Measurements from ENCODE around the gene C11orf58.

C11orf58 gene

DNA sequence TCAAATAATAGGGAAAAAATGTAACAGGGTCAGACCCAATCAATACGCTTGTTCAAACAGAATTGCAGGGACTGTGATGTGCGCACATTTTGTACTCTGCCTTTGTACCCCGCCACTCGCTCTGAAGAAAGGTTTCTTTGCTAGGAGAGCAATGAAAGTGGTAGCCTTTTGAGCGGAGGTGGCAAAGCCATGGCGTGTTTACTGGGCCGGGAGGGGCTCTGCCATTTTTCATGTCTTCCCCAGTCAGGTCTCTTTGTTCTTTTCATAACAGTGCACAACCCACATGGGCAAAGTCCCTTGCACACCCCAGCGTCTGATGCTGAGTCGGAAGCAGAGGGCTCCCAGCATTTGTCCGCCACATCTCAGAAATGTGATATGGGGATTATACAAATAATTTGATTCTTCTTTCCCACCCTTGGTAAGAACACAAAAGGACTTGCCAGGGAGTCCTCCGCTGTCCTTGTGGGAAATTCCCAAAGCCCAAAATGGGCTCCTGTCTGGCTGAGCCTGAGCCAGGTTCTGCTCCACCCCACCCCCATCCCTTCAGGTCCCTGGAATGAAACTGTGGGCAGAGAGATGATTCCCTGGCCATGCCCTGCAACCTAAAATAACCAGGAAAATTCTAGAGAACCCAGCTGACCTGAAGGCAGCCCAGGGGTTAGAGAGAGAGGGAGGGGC, 36.6 kb downstream of the C11orf58 start:
- DNase-seq (ENCODE audit: insufficient read length, low spot score): no peak
- no peak for FAIRE-seq
- TF ChIP-seq POLR2AphosphoS5 (IDR thresholded peaks at IDR 0.05; ENCODE audit: low read depth, low read length): no peak
- no peak for TF ChIP-seq SPI1 (IDR thresholded peaks at IDR 0.05; ENCODE audit: low read depth, low read length)
- TF ChIP-seq PAX5 (IDR thresholded peaks at IDR 0.05; ENCODE audit: insufficient read depth, low read length, severe bottlenecking): no peak
- TF ChIP-seq POLR2A (IDR thresholded peaks at IDR 0.05; ENCODE audit: low read depth, low read length): no peak
- TF ChIP-seq TAF1 (IDR thresholded peaks at IDR 0.05; ENCODE audit: low read depth, low read length): no peak
- no peak for TF ChIP-seq POU2F2 (IDR thresholded peaks at IDR 0.05; ENCODE audit: low read depth, low read length)

DNA sequence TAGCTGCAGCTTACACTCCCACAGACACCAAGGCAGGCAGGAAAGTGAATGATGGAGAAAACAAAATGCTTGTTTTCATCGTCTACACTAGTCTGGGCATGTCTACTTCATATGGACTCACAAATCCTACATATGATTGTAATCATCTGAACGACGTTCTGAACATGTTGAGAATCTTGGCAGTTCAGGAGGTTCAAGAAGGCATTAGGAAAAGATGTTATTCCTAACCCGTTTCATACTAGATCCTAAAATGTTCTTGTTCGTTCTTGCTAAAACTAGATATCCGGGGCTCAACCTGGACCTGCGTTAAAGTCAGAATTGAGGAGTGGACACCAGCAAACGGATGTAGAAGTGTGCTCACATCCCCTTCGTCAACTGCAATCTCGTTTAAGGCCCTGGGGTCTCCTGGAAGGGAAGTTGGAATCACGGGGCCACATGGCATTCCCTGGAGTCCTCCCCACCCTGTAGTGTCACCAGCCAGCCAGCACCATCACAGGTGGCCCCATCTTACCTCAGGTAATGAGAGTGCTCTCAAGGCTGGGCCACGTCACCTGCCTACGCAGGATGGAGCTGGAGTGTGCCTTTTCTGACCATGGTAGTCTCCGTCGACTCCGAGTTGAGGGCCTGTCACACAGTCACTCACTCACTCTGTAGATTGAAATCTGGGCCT, 37.3 kb downstream of the C11orf58 start:
- no peak for FAIRE-seq
- TF ChIP-seq POU2F2 (IDR thresholded peaks at IDR 0.05; ENCODE audit: low read depth, low read length) (no peak), PAX5 (IDR thresholded peaks at IDR 0.05; ENCODE audit: insufficient read depth, low read length, severe bottlenecking) (no peak), POLR2AphosphoS5 (IDR thresholded peaks at IDR 0.05; ENCODE audit: low read depth, low read length) (no peak), TAF1 (IDR thresholded peaks at IDR 0.05; ENCODE audit: low read depth, low read length) (no peak), POLR2A (IDR thresholded peaks at IDR 0.05; ENCODE audit: low read depth, low read length) (no peak), SPI1 (IDR thresholded peaks at IDR 0.05; ENCODE audit: low read depth, low read length) (no peak)
- DNase-seq (ENCODE audit: insufficient read length, low spot score): no peak

DNA sequence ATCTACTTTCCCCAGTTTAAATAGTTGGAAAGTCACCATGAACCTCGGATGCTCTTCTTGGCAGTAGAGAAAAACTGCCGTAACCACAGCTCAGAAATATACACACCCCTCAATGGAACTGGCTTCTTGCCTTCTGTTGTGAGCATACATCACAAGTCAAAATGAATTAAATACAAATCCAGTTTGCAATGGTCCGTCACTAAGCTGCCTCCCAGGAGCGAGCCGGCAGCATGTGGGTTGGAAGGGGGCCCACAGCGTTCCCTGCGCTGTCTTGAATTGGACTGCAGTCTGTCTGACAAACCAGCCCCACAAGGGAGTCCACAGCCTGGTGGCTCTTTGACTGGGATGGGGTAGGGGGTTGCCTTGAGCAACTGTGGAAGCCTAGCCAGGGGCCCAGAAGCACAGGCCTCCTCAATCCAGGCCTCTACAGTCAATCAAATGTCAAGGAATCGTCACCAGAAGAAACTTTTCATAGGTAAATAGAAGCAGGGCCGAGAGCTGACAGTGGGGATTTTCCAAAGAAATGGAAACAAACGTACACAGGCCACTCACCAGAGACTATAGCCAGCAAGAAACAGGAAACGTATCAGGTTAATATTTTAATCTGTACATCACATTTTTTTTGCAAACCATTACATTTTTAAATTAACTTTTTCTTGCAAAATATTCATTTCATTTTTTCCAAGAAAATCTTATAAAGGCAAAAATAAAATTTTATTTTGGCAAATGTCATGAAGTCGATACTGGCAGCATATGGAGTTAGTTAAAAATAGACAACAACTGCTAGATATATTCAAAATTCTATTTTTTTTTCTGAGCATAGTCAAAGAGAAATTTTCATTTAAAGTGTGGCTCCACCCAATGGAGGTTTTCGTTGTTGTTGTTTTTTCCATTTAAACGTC, 38.5 kb downstream of the C11orf58 start:
- FAIRE-seq (no peak), DNase-seq (ENCODE audit: insufficient read length, low spot score) (no peak)
- TF ChIP-seq TAF1 (IDR thresholded peaks at IDR 0.05; ENCODE audit: low read depth, low read length) (no peak), POLR2AphosphoS5 (IDR thresholded peaks at IDR 0.05; ENCODE audit: low read depth, low read length) (no peak), POU2F2 (IDR thresholded peaks at IDR 0.05; ENCODE audit: low read depth, low read length) (no peak), PAX5 (IDR thresholded peaks at IDR 0.05; ENCODE audit: insufficient read depth, low read length, severe bottlenecking) (no peak), POLR2A (IDR thresholded peaks at IDR 0.05; ENCODE audit: low read depth, low read length) (no peak), SPI1 (IDR thresholded peaks at IDR 0.05; ENCODE audit: low read depth, low read length) (no peak)

DNA sequence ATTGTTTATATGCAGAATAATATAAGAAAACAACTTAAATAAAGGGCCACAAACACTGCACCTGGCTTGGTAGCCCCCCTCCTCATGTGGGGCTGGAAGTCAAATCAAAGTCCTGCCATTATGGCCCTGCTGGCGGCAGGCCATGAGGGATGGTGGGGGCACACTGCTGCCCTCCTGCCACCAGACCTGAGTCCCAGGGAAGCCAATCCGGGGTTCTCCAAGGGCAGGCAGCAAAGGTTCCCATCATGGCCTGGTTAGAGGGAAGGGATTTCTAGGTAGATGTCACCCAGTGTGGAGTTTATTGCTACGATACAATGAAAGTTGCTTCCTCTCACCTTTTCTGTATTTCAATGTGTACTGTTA, 39.1 kb downstream of the C11orf58 start:
- no peak for DNase-seq (ENCODE audit: insufficient read length, low spot score)
- no peak for TF ChIP-seq TAF1 (IDR thresholded peaks at IDR 0.05; ENCODE audit: low read depth, low read length)
- no peak for TF ChIP-seq POLR2AphosphoS5 (IDR thresholded peaks at IDR 0.05; ENCODE audit: low read depth, low read length)
- TF ChIP-seq SPI1 (IDR thresholded peaks at IDR 0.05; ENCODE audit: low read depth, low read length): no peak
- TF ChIP-seq POLR2A (IDR thresholded peaks at IDR 0.05; ENCODE audit: low read depth, low read length): no peak
- TF ChIP-seq POU2F2 (IDR thresholded peaks at IDR 0.05; ENCODE audit: low read depth, low read length): no peak
- no peak for FAIRE-seq

DNA sequence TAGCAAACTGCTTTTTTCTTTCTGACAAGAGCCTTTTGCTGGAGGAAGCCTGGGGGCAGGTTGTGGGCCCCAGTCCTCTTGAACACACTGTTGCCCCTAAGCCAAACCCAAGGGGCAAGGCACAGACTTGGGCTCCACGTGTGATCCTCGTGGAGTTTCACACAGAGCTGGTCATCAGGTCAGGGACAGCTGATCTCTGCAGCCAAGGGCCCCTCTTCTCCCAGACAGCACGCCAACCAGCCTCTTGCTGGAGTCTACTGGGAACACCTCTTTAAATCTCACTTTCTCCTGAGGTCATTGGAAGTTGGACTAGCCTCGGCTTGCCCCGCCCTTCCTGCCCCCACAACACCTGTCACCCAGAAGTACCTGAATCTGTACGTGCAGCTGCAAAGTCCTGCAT, 39.8 kb downstream of the C11orf58 start:
- FAIRE-seq (no peak), DNase-seq (ENCODE audit: insufficient read length, low spot score) (no peak)
- TF ChIP-seq PAX5 (IDR thresholded peaks at IDR 0.05; ENCODE audit: insufficient read depth, low read length, severe bottlenecking): no peak
- no peak for TF ChIP-seq SPI1 (IDR thresholded peaks at IDR 0.05; ENCODE audit: low read depth, low read length)
- no peak for TF ChIP-seq POLR2A (IDR thresholded peaks at IDR 0.05; ENCODE audit: low read depth, low read length)
- TF ChIP-seq POU2F2 (IDR thresholded peaks at IDR 0.05; ENCODE audit: low read depth, low read length): no peak
- TF ChIP-seq POLR2AphosphoS5 (IDR thresholded peaks at IDR 0.05; ENCODE audit: low read depth, low read length): no peak
- no peak for TF ChIP-seq TAF1 (IDR thresholded peaks at IDR 0.05; ENCODE audit: low read depth, low read length)

DNA sequence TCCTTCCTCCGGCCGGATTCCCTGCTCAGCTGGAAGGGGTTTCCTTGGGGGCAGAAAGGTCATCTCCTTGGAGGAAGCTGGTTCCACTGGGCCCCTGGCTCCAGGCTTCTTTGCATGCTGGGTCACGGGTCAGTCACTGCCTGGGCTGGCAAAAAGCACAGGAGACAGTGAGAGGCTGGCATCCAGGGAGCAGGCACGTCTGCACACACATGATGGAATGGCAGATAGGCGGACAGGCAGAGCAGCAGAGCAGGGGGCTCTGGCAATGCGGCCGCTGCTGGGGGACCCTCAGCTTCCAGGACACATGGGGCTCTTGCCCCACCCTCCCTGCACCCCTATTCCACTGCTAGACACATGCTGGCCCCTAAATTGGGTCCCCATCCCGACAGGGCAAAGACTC, 40.4 kb downstream of the C11orf58 start:
- TF ChIP-seq POU2F2 (IDR thresholded peaks at IDR 0.05; ENCODE audit: low read depth, low read length) (no peak), TAF1 (IDR thresholded peaks at IDR 0.05; ENCODE audit: low read depth, low read length) (no peak), SPI1 (IDR thresholded peaks at IDR 0.05; ENCODE audit: low read depth, low read length) (no peak)
- FAIRE-seq: no peak
- DNase-seq (ENCODE audit: insufficient read length, low spot score): no peak

DNA sequence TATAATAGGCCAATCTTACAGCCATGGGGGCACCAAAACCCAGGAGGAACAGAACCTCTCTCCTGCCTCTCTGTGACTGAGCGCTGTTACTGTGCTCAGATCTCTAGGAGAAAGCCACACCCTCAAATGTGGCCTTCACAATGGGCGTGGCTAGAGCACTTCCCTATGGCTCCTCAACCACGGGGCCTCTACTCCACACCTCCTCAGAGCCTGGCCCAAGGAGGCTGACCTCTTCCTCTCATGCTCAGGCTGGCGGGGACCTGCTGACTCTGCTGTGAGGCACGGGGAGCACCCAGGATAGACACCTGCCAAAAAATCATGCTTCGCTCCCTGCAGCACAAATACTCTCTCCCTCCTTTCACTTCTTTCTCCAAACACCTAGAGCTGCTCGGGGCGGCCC, 41.0 kb downstream of the C11orf58 start:
- TF ChIP-seq POLR2AphosphoS5 (IDR thresholded peaks at IDR 0.05; ENCODE audit: low read depth, low read length) (no peak), POU2F2 (IDR thresholded peaks at IDR 0.05; ENCODE audit: low read depth, low read length) (no peak), POLR2A (IDR thresholded peaks at IDR 0.05; ENCODE audit: low read depth, low read length) (no peak), TAF1 (IDR thresholded peaks at IDR 0.05; ENCODE audit: low read depth, low read length) (no peak), SPI1 (IDR thresholded peaks at IDR 0.05; ENCODE audit: low read depth, low read length) (no peak), PAX5 (IDR thresholded peaks at IDR 0.05; ENCODE audit: insufficient read depth, low read length, severe bottlenecking) (no peak)
- no peak for FAIRE-seq
- DNase-seq (ENCODE audit: insufficient read length, low spot score): no peak

DNA sequence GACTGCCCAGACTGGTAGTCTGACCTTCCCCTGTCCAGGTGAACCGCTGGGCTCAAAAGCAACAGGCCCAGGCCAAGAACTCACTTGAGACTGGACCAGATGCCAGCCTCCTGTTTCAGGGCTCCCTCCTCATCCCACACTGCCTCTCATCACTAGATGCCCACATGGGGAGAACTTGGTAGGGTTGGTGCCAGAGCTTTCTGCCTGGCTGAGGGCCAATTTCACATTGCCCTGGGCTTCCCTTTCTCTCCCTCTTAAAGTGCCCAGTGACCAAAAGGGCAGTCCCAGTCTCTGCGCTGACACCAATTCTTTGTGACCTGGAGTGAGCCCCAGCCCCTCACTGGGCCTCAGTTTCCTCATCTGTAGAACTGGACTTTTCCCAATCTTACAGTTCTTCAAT, 41.7 kb downstream of the C11orf58 start:
- TF ChIP-seq POU2F2 (IDR thresholded peaks at IDR 0.05; ENCODE audit: low read depth, low read length) (no peak), POLR2AphosphoS5 (IDR thresholded peaks at IDR 0.05; ENCODE audit: low read depth, low read length) (no peak), PAX5 (IDR thresholded peaks at IDR 0.05; ENCODE audit: insufficient read depth, low read length, severe bottlenecking) (no peak), TAF1 (IDR thresholded peaks at IDR 0.05; ENCODE audit: low read depth, low read length) (no peak), POLR2A (IDR thresholded peaks at IDR 0.05; ENCODE audit: low read depth, low read length) (no peak), SPI1 (IDR thresholded peaks at IDR 0.05; ENCODE audit: low read depth, low read length) (no peak)
- DNase-seq (ENCODE audit: insufficient read length, low spot score) (no peak), FAIRE-seq (no peak)
